Stimulated activated CD8-positive, alpha-beta memory T cell treated with anti-CD3 and anti-CD28 coated beads, Interleukin-4, amount 100 ng/mL, for 1 hour (primary cell): ENCODE measurements around the gene PTGS1.
"Not testable (repeated sequence)": the region's sequence is repeated elsewhere in the genome, so short reads cannot be mapped to it uniquely, and the experiment has no call there.

ENCODE experiments used
- DNase-seq, 2 donors: peaks; one replicate each; pipeline ENCODE4 v3.0.0-alpha.2; 2020; ENCODE audit warnings: low read depth in 2 of 2, low spot score in 1 of 2

PTGS1 gene

DNA sequence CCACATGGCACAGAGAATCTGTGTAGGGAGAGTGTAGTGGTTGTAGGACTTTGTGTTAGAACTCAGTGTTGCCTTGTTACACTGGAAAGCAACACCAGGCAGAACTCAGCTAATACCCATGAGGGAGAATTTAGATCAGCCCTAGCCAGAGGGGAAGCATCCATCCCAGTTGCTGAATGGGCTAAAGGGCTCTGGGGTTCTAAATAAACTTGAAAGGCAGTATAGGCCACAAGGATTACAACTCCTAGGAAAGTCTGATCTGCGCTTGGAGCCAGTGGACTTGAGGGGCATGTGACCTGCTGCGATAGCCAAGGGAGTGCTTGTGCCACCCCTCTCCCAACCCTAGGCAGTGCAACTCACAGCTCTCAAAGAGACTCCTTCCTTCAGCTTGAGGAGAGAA lies 26.9 kb downstream of the PTGS1 start:
- no peak for DNase-seq

DNA sequence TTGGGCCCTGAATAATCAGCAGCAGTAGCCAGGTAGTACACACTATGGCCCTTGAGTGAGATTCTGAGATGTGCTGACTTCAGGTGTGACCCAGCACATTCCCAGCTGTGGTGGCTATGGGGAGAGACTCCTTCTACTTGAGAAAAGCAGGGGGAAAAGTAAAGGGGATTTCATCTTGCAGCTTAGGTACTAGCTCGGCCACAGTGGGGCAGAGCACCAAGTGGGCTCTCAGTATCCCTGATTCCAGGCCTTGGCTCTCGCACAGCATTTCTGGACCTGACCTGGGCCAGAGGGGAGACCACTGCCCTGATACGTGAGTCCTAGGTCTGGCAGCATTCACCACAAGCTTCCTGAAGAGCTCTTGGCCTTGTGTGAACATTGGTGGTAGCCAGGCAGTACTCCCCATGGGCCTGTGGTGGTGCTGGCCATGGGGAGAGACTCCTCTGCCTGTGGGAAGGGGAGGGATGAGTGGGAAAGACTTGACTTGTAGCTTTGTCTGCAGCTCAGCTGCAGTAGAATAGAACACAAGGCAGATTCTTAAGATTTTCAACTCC lies 27.6 kb downstream of the PTGS1 start:
- DNase-seq, result no peak

DNA sequence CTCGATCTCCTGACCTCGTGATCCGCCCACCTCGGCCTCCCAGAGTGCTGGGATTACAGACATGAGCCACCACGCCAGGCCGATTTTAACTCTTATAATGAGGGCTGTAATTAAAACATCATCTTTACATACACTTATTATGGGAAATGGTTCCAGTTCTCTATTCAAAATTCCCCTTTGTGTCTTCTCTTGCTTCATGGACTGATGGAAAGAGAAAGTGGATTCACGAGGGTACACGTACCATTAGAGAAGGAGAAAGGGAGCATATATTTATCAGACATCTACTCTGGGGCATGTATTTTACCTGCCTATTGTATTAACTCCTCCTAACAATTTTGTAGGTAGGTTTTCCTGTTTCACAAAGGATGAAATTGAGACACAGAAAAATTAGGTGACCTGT lies 31.1 kb downstream of the PTGS1 start:
- DNase-seq, result no peak

DNA sequence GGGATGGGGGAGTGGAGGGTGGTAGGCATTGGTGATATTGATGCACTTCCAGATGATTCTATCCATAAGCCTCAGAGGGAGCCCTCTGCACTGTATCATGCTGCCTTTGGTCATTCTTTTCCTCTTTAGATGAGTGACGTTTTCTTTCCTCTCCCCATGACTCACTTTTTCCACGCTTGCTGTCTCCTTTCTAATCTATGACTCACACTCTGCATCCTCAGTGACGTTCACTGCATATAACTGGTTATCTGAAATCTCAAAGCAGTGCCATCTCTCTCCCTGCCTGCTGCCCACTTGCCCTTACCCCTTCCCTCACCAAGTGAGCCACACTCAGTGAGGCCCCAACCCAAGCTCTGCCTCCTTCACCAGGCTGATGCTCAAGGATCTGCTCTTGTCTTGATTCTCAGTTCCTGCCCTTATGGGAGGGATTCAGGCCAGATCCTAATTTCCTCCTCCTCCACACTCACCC lies 31.6 kb downstream of the PTGS1 start:
- no peak for DNase-seq

DNA sequence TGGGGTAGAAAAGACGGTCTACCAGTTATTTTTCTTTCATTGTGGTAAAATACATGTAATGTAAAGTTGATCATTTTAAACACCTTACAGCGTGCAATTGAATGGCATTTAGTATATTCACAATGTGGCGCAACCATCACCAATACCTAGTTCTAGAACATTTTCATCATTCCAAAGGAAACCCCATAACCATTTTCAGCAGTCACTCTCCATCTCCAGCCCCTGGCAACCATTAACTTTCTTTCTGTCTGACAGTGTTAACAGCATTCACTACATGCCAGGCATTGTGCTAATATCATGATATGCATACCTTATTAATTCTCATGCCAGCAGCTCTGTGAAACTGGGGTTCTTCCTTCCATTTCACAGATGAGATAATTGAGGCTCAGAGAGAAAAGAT lies 32.0 kb downstream of the PTGS1 start:
- DNase-seq, result no peak

DNA sequence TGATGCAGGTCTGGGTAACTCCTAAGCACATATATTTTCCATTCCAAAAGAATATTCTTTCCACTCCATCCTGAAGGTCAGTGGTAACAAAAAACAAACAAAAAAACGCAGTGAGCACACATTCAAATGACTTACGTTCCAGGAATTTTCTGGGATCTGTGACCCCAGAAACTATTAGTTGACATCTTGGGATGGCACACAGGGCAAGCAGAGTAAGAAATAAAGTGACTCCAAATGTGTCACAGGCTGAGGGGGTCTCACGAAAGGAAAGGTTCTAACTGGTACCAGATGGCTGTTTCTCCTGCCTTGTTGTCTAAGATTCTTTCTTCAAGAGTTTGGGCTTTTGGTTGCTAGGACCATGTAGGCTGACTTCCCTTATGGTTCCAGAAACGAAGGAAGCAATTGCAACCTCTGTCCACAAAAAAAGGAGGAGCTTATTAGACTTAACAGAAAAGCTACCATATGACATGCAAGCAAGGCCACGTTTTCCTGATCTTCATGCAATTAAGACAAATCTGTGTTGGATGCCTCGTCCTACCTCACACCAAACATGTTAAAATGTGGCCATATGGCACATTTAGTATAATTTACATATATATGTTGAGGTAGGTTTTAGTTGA lies 32.7 kb downstream of the PTGS1 start:
- no peak for DNase-seq

DNA sequence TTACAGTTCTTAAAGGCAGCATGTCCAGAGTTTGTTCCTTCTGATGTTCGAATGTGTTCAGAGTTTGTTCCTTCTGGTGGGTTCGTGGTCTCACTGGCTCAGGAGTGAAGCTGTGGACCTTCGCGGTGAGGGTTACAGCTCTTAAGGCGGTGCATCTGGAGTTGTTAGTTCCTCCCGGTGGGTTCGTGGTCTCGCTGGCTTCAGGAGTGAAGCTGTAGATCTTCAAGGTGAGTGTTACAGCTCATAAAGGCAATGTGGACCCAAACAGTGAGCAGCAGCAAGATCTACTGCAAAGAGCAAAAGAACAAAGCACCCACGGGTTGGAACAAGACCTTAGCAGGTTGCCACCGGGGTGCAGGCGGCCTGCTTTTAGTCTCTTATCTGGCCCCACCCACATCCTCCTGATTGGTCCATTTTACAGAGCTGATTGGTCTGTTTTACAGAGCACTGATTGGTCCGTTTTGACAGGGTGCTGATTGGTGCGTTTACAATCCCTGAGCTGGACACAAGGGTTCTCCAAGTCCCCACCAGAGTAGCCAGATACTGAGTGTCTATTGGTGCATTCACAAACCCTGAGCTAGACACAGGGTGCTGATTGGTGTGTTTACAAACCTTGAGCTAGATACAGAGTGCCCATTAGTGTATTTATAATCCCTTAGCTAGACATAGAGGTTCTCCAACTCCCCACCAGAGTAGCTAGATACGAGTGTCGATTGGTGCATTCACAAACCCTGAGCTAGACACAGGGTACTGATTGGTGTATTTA lies 34.7 kb downstream of the PTGS1 start:
- not testable (repeated sequence) for DNase-seq

DNA sequence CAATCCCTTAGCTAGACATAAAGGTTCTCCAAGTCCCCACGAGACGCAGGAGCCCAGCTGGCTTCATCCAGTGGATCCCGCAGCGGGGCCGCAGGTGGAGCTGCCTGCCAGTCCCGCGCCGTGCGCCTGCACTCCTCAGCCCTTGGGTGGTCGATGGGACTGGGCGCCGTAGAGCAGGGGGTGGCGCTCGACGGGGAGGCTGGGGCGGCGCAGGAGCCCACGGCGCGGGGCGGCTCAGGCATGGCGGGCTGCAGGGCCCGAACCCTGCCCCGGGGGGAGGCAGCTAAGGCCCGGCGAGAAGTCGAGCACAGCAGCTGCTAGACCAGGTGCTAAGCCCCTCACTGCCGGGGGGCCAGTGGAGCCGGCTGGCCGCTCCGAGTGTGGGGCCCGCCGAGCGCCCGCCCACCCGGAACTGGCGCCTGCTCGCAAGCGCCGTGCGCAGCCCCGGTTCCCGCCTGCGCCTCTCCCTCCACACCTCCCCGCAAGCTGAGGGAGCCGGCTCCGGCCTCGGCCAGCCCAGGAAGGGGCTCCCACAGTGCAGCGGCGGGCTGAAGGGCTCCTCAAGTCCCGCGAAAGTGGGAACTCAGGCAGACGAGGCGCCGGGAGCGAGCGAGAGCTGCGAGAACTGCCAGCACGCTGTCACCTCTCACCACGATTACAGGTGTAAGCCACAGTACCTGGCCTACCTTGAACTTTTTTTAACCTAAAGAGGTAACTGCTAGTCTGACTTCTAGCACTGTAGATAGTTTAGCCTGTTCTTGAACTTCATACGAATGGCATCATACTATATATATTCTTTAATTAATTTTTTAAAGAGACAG lies 35.5 kb downstream of the PTGS1 start:
- DNase-seq, result no peak

DNA sequence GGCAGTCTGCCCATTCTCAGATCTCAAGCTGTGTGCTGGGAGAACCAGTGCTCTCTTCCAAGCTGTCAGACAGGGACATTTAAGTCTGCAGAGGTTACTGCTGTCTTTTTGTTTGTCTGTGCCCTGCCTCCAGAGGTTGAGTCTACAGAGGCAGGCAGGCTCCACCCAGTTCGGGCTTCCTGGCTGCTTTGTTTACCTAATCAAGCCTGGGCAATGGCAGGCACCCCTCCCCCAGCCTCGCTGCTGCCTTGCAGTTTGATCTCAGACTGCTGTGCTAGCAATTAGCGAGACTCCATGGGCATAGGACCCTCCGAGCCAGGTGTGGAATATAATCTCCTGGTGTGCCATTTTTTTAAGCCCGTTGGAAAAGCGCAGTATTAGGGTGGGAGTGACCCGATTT lies 43.3 kb downstream of the PTGS1 start:
- DNase-seq, result not testable (repeated sequence)

DNA sequence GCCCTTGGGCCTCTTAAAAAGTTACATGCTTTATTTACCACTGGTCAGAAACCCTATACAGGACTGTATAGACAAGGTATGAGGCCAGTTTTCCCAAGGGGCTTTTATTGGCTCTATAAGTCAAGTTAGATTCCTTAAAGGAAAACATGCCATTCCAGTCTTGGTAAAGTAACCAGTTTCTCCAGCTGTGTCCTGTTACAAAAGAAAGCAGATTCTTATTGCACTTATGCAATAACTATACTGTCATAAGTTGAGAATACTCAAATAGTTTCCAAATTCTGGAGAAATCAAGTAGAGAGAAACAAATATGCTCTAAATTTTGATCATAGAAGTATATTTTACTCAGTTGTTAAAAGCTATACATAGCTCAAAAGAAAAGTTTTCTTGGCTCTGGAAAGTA lies 47.2 kb downstream of the PTGS1 start:
- no peak for DNase-seq

DNA sequence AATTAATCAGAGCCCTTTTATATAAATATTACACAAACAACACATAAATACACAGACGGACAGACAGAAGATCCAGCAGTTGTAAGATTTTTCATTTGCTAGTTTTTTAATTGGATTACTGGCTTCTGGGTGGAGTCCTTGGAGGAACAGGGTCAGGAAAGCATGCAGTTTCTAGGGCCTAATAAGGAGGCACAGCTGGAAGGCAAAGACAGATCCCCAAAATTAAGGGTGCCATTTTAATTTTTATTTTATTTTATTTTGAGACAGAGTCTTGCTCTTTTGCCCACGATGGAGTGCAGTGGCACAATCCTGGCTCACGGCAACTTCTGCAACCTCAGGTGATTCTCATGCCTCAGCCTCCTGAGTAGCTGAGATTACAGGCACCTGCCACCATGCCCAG lies 49.5 kb downstream of the PTGS1 start:
- DNase-seq, result no peak

DNA sequence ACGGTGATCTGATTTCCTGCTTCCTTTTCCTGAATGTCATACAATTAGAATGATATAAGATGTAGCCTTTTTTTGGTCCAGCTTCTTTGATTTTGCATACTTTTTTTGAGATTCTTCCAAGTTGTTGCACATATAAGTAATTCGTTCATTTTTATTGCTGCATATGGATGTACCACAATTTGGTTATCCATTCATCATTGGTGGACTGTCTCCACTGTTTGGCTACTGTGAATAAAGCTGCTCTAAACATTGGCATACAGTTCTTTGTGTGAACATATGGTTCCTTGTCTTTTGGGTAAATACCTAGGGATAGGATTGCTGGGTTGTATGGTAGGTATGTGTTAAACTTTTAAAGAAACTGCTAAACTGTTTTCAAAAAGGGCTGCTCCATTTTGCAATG lies 54.3 kb downstream of the PTGS1 start:
- no peak for DNase-seq

DNA sequence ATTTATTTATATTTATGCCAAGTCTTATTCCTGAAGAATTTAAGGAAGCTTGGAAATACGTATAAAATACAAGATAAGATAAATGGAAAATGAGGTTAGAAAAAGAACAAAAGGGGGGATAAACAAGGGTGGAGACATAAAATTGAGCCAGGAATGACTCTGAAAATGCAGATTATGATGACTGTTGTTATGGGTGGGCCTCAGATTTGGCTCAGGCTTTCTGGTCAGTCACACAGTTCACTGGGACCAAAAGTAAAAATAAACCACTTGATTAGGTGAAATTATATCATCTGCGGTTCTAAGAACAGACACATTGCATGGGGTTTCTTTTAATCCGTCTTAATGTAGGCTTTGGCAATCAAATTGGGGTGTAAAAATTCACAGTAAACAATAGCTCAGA lies 55.9 kb downstream of the PTGS1 start:
- DNase-seq, result no peak

DNA sequence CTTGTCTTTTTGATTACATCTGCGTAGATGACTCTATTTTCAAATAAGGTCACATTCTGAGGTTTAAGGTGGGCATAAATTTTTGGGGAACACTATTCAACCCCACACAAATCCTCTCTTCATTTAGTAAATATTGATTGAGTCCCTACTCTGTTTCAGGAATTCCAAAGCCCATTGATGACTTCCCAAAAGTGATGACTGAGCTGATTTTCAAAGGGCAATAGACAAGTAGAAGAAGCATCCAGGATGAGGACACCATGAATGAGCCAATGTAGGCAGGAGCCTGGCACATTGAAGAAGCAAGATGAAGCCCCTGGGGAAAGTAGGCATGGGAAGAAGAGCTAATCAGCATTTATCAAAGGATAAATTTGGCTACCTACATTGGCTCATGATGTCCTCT lies 71.7 kb downstream of the PTGS1 start:
- DNase-seq, result no peak

DNA sequence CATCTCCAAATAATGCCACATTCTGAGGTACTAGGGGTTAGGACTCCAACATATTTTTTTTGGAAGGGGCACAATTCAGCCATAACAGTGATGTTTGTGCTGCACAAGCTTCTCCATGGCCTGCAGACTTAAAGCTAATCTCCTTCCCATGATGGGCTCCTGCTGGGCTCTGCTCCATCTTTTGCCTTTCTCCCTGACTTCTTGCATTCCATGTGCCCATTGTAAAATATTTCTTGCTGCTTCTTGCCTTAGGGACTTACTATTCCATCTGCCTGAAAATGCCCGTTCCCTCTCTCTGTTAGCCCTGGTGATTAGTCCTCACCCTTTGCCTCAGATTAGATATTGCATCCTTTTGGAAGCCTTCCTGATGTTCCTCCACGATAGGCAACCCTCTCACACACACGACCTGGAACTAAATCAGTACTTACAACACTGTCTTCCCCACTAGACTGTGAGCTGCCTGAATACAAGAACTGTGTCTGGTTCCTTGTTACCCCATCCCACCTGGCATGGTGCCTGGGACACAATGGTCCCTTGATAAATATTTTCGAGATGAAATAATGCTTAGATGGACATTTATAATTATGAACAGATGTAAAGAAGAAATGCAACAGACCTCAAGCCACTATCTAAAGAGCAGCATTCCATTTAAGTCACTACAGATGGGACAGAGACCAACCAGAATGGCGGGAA lies 73.4 kb downstream of the PTGS1 start:
- DNase-seq, result no peak
